ENCODE results near the gene ADAM12.

The ADAM12 gene

GRCh38 chr10:126060261-126060931 lies 327.9 kb downstream of the ADAM12 start:
- no peaks in the 10 kb centered on the region for H3K79me2 ChIP-seq (ENCODE audit: low read length)
- TF ChIP-seq CTCF (IDR thresholded peaks at IDR 0.05; ENCODE audit: low read length) = no peak
- TF ChIP-seq EZH2 (optimal IDR thresholded peaks at IDR 0.05; ENCODE audit: low read depth, low read length) = no peak
- no peak for TF ChIP-seq EZH2phosphoT487 (IDR thresholded peaks at IDR 0.05; ENCODE audit: low read length)
- no peaks in the 10 kb centered on the region for H4K20me1 ChIP-seq (ENCODE audit: insufficient read depth, low read length)
- H3K4me2 ChIP-seq (ENCODE audit: low read depth, low read length) = no peak overlapping the region
- no peaks in the 10 kb centered on the region for H3K4me1 ChIP-seq (ENCODE audit: low read length)
- H3K9ac ChIP-seq (ENCODE audit: low read length) = no peak overlapping the region
- H3K9me3 ChIP-seq (replicated peaks; ENCODE audit: insufficient read depth, low read length) = no peaks in the 10 kb centered on the region
- no peaks in the 10 kb centered on the region for H3F3A ChIP-seq (ENCODE audit: insufficient read depth, low read length)
- H3K36me3 ChIP-seq (replicated peaks; ENCODE audit: insufficient read depth, low read length) = no peaks in the 10 kb centered on the region
- no peak for DNase-seq
- no peak overlapping the region for H2AFZ ChIP-seq (ENCODE audit: low read length)
- no peak overlapping the region for H3K27ac ChIP-seq (ENCODE audit: low read length)
- H3K27me3 ChIP-seq (replicated peaks; ENCODE audit: insufficient read depth, low read length) = peaks cover 7% of the 10 kb centered on the region; the same call in 1 of the 2 replicates
- no peak overlapping the region for H3K4me3 ChIP-seq (ENCODE audit: low read length)
- H3K9me2 ChIP-seq (replicated peaks; ENCODE audit: insufficient read depth, low read length) = no peaks in the 10 kb centered on the region

GRCh38 chr10:126059076-126059826 lies 329.0 kb downstream of the ADAM12 start:
- H3K9me2 ChIP-seq (replicated peaks; ENCODE audit: insufficient read depth, low read length) = no peaks in the 10 kb centered on the region
- no peak overlapping the region for H3K9ac ChIP-seq (ENCODE audit: low read length)
- no peaks in the 10 kb centered on the region for H3K36me3 ChIP-seq (replicated peaks; ENCODE audit: insufficient read depth, low read length)
- TF ChIP-seq EZH2 (optimal IDR thresholded peaks at IDR 0.05; ENCODE audit: low read depth, low read length) (no peak), EZH2phosphoT487 (IDR thresholded peaks at IDR 0.05; ENCODE audit: low read length) (no peak), CTCF (IDR thresholded peaks at IDR 0.05; ENCODE audit: low read length) (no peak)
- H3K27ac ChIP-seq (ENCODE audit: low read length) = no peak overlapping the region
- H3K79me2 ChIP-seq (ENCODE audit: low read length) = no peaks in the 10 kb centered on the region
- H3F3A ChIP-seq (ENCODE audit: insufficient read depth, low read length) = no peaks in the 10 kb centered on the region
- H3K4me3 ChIP-seq (ENCODE audit: low read length) = no peak overlapping the region
- H2AFZ ChIP-seq (ENCODE audit: low read length) = no peak overlapping the region
- H4K20me1 ChIP-seq (ENCODE audit: insufficient read depth, low read length) = no peaks in the 10 kb centered on the region
- no peak overlapping the region for H3K4me2 ChIP-seq (ENCODE audit: low read depth, low read length)
- DNase-seq = no peak
- H3K4me1 ChIP-seq (ENCODE audit: low read length) = no peaks in the 10 kb centered on the region
- no peaks in the 10 kb centered on the region for H3K9me3 ChIP-seq (replicated peaks; ENCODE audit: insufficient read depth, low read length)
- H3K27me3 ChIP-seq (replicated peaks; ENCODE audit: insufficient read depth, low read length) = peaks cover 7% of the 10 kb centered on the region; the same call in 1 of the 2 replicates

GRCh38 chr10:126058507-126058906 lies 329.8 kb downstream of the ADAM12 start:
- no peak overlapping the region for H3K27ac ChIP-seq (ENCODE audit: low read length)
- H3K4me3 ChIP-seq (ENCODE audit: low read length) = no peak overlapping the region
- H3K36me3 ChIP-seq (replicated peaks; ENCODE audit: insufficient read depth, low read length) = no peaks in the 10 kb centered on the region
- H4K20me1 ChIP-seq (ENCODE audit: insufficient read depth, low read length) = no peaks in the 10 kb centered on the region
- H3K79me2 ChIP-seq (ENCODE audit: low read length) = no peaks in the 10 kb centered on the region
- H3K27me3 ChIP-seq (replicated peaks; ENCODE audit: insufficient read depth, low read length) = peaks cover 7% of the 10 kb centered on the region; the same call in 1 of the 2 replicates
- H2AFZ ChIP-seq (ENCODE audit: low read length) = no peak overlapping the region
- no peak for TF ChIP-seq EZH2phosphoT487 (IDR thresholded peaks at IDR 0.05; ENCODE audit: low read length)
- no peak for TF ChIP-seq EZH2 (optimal IDR thresholded peaks at IDR 0.05; ENCODE audit: low read depth, low read length)
- no peak for TF ChIP-seq CTCF (IDR thresholded peaks at IDR 0.05; ENCODE audit: low read length)
- H3K9me3 ChIP-seq (replicated peaks; ENCODE audit: insufficient read depth, low read length) = no peaks in the 10 kb centered on the region
- H3F3A ChIP-seq (ENCODE audit: insufficient read depth, low read length) = no peaks in the 10 kb centered on the region
- H3K4me2 ChIP-seq (ENCODE audit: low read depth, low read length) = no peak overlapping the region
- H3K9me2 ChIP-seq (replicated peaks; ENCODE audit: insufficient read depth, low read length) = no peaks in the 10 kb centered on the region
- no peaks in the 10 kb centered on the region for H3K4me1 ChIP-seq (ENCODE audit: low read length)
- no peak for DNase-seq
- no peak overlapping the region for H3K9ac ChIP-seq (ENCODE audit: low read length)
